Measurements from ENCODE around the gene SAXO1. TPM values are rescaled to one million over a fixed set of nuclear protein-coding genes. Genes with fewer than 3 reads are reported as not detected.

Gene SAXO1
- total RNA-seq, 1 donor from 2014 or later = 0.02 TPM

GRCh38 chr9:18971404-18971803 lies 61.6 kb downstream of the SAXO1 start:
- Mint-ChIP-seq H3K27ac (no peak overlapping the region), H3K27me3 (peaks cover 20% of the 10 kb centered on the region), H3K9me3 (peaks cover 3% of the 10 kb centered on the region), H3K4me3 (no peak overlapping the region), H3K4me1 (no peaks in the 10 kb centered on the region), H3K36me3 (ENCODE audit: low read depth) (no peaks in the 10 kb centered on the region)
- ATAC-seq (ENCODE audit: low read depth) (no peak), DNase-seq (no peak)
- ChIA-PET POLR2A (no interaction called here), CTCF (no interaction called here)
- intact Hi-C loops (cut with micrococcal nuclease) = no loop called here
- TF ChIP-seq, protein P1, sequence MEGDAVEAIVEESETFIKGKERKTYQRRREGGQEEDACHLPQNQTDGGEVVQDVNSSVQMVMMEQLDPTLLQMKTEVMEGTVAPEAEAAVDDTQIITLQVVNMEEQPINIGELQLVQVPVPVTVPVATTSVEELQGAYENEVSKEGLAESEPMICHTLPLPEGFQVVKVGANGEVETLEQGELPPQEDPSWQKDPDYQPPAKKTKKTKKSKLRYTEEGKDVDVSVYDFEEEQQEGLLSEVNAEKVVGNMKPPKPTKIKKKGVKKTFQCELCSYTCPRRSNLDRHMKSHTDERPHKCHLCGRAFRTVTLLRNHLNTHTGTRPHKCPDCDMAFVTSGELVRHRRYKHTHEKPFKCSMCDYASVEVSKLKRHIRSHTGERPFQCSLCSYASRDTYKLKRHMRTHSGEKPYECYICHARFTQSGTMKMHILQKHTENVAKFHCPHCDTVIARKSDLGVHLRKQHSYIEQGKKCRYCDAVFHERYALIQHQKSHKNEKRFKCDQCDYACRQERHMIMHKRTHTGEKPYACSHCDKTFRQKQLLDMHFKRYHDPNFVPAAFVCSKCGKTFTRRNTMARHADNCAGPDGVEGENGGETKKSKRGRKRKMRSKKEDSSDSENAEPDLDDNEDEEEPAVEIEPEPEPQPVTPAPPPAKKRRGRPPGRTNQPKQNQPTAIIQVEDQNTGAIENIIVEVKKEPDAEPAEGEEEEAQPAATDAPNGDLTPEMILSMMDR (IDR thresholded peaks at IDR 0.05) = no peak

GRCh38 chr9:18970393-18970792 lies 62.6 kb downstream of the SAXO1 start:
- TF ChIP-seq, protein P1 (IDR thresholded peaks at IDR 0.05) = no peak
- H3K36me3 Mint-ChIP-seq (ENCODE audit: low read depth) = no peaks in the 10 kb centered on the region
- H3K9me3 Mint-ChIP-seq = peaks cover 3% of the 10 kb centered on the region
- intact Hi-C loops (cut with micrococcal nuclease) = no loop called here
- ATAC-seq (ENCODE audit: low read depth) = no peak
- DNase-seq = no peak
- H3K4me1 Mint-ChIP-seq = no peaks in the 10 kb centered on the region
- POLR2A ChIA-PET = no interaction called here
- H3K27me3 Mint-ChIP-seq = peaks cover 20% of the 10 kb centered on the region
- H3K27ac Mint-ChIP-seq = no peak overlapping the region
- CTCF ChIA-PET = no interaction called here
- no peak overlapping the region for H3K4me3 Mint-ChIP-seq

- Mint-ChIP-seq H3K36me3 (ENCODE audit: low read depth) (no peaks in the 10 kb centered on the region), H3K27ac (no peak overlapping the region), H3K9me3 (peaks cover 3% of the 10 kb centered on the region), H3K4me1 (no peaks in the 10 kb centered on the region), H3K4me3 (no peak overlapping the region), H3K27me3 (peaks cover 16% of the 10 kb centered on the region)
- TF ChIP-seq, protein P1 (IDR thresholded peaks at IDR 0.05) = no peak
- CTCF ChIA-PET = no interaction called here
- intact Hi-C loops (cut with micrococcal nuclease) = no loop called here
- ATAC-seq (ENCODE audit: low read depth) (no peak), DNase-seq (no peak)
- POLR2A ChIA-PET = no interaction called here
These were observed 63.9 kb downstream of the SAXO1 start for GRCh38 chr9:18969128-18969527.

DNA sequence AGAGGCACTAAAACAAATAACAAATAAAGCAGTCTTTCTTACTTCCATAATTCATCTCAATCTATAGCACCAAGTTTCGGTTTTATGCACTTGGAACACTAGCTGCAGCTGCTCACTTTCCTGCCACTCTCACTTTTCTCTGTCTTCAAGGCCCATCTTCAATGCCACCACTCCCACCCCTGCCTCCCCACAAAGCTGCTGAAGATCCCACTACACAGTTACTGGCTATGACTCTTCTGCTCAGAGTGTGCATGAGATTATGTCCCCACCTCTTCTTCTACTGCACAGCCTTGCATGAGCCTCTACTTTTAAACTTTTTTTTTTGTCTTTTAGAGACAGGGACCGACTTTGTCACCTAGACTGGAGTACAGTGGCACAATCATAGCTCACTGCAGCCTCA lies 77.4 kb downstream of the SAXO1 start:
- ATAC-seq (ENCODE audit: low read depth) (no peak), DNase-seq (no peak)
- ChIA-PET POLR2A (no interaction called here), CTCF (no interaction called here)
- no peak overlapping the region for H3K4me3 Mint-ChIP-seq
- TF ChIP-seq, protein P1 (IDR thresholded peaks at IDR 0.05) = no peak
- H3K27ac Mint-ChIP-seq = no peak overlapping the region
- intact Hi-C loops (cut with micrococcal nuclease) = no loop called here
- no peaks in the 10 kb centered on the region for H3K9me3 Mint-ChIP-seq
- no peaks in the 10 kb centered on the region for H3K36me3 Mint-ChIP-seq (ENCODE audit: low read depth)
- H3K27me3 Mint-ChIP-seq = no peaks in the 10 kb centered on the region
- no peaks in the 10 kb centered on the region for H3K4me1 Mint-ChIP-seq

DNA sequence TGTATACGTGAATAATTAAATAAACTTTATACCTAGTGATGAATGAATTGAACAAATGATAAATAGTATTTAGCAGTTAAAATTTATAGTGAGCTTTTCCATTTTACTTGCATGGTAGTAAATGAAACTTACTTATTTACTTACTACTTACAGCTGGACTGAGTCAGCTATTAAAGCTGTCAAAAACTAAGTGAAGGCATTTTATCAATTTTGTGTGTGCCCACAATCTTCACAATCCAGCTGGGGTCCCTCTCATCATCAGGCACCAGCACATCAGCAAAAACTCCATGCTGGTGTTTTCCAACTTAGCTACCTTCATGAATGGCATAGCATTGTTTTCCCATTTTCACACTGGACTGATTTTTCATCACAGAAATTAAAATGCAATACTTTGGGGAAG lies 81.1 kb downstream of the SAXO1 start:
- H3K27ac Mint-ChIP-seq = no peak overlapping the region
- POLR2A ChIA-PET = no interaction called here
- no peak overlapping the region for H3K4me3 Mint-ChIP-seq
- intact Hi-C loops (cut with micrococcal nuclease) = no loop called here
- no peaks in the 10 kb centered on the region for H3K27me3 Mint-ChIP-seq
- H3K36me3 Mint-ChIP-seq (ENCODE audit: low read depth) = no peaks in the 10 kb centered on the region
- no peak for DNase-seq
- TF ChIP-seq, protein P1 (IDR thresholded peaks at IDR 0.05) = no peak
- no peaks in the 10 kb centered on the region for H3K4me1 Mint-ChIP-seq
- H3K9me3 Mint-ChIP-seq = no peaks in the 10 kb centered on the region
- CTCF ChIA-PET = no interaction called here
- ATAC-seq (ENCODE audit: low read depth) = no peak
